COLO668 (cell line): ENCODE data around the gene ATP5ME.
A peak's percentile ranks its signal among the peaks of the same experiment; 100 is the strongest.
"Not testable (repeated sequence)": the region's sequence is repeated elsewhere in the genome, so short reads cannot be mapped to it uniquely, and the experiment has no call there.

ENCODE experiments used
- DNase-seq: peaks from one replicate; lab custom pipeline; 2025; ENCODE audit not compliant: unreplicated experiment; lab: John Stamatoyannopoulos, UW

ATP5ME gene, protein sequence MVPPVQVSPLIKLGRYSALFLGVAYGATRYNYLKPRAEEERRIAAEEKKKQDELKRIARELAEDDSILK

DNA sequence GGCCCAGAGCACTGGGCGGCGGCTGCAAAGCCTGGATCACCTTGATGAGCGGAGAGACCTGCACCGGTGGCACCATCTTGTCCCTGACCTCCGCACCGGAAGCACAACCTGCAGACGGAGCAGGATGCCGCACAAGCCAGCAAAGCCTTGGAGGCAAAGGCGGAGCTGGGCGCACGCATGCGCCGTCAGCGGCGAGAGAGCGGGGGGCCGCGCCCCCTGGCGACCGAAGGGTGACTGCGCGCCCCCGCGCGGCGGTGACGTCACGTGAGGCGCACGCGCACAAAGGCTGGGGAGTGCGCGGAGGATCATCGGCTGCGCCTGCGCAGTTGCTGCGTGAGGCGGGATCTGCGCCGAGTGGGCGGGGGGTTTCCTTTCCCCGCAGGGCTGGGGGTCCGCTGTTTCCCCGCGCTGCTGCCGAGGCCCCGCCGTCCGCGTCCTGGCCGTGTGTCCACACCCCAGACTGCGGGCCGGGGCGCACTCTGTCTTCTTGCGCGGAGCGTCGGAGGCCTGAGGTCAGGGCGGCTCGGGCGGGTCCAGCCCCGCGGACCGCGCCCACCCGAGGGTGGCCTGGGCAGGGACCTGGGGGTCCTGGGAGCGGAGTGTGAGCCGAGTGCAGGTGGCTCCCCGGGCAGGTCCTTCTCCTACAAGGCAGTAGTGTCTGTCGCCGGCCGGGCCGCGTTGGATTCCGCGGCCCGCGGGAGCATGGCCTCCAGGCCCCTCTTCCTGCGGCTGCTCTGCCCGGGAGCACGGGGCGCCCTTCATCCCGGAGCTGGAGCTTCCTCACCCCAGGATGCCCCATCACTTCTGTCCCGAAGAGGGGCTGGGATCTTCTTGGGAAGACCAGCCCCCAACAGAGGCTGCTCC lies at the start of gene ATP5ME, which contains the start of gene MYL5:
Gene ATP5ME, minus strand, starts transcription at position 105 of the 864 bp plus-strand sequence. Its CDS starts 29 bp downstream, at position 76.
Gene MYL5, plus strand, starts transcription at position 371 of the 864 bp plus-strand sequence. CDS start 3,485 bp downstream, outside the sequence.
- peak; percentile 97 for DNase-seq

DNA sequence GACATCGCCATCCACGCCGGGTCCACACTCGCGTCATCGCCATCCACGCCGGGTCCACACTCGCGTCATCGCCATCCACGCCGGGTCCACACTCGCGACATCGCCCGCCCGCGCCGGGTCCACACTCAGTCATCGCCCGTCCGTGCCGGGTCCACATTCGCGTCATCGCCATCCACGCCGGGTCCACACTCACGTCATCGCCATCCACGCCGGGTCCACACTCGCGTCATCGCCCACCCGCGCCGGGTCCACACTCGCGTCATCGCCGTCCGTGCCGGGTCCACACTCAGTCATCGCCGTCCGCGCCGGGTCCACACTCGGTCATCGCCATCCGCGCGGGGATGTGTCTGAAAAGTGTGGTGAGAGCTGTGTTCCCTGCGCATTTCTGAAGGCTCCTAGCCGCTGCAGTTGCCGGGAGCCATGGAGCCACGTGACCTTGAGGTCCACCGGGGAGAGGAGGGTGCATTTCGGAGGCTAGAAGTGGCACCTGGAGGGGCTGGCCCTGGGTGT lies 48.8 kb upstream of the ATP5ME start:
- no peak for DNase-seq

DNA sequence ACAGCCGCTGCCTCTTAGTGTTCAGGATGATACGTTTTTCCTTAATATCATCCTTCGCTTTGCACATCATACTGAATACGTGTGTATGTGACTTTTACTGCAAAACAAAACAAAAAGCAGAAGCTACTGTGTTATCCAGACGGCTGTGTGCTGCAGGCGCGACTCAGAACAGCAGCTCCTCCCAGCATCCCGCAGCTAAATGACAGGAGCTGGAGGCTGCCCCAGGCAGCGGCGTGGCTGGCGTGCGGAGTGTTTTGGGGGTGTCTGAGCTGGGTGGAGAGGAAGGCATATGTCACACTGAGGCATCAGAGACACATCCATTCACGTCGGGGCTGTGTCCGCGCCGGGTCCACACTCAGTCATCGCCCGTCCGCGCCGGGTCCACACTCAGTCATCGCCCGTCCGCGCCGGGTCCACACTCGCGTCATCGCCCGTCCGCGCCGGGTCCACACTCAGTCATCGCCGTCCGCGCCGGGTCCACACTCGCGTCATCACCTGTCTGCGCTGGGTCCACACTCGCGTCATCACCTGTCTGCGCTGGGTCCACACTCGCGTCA lies 48.2 kb upstream of the ATP5ME start:
- no peak for DNase-seq

DNA sequence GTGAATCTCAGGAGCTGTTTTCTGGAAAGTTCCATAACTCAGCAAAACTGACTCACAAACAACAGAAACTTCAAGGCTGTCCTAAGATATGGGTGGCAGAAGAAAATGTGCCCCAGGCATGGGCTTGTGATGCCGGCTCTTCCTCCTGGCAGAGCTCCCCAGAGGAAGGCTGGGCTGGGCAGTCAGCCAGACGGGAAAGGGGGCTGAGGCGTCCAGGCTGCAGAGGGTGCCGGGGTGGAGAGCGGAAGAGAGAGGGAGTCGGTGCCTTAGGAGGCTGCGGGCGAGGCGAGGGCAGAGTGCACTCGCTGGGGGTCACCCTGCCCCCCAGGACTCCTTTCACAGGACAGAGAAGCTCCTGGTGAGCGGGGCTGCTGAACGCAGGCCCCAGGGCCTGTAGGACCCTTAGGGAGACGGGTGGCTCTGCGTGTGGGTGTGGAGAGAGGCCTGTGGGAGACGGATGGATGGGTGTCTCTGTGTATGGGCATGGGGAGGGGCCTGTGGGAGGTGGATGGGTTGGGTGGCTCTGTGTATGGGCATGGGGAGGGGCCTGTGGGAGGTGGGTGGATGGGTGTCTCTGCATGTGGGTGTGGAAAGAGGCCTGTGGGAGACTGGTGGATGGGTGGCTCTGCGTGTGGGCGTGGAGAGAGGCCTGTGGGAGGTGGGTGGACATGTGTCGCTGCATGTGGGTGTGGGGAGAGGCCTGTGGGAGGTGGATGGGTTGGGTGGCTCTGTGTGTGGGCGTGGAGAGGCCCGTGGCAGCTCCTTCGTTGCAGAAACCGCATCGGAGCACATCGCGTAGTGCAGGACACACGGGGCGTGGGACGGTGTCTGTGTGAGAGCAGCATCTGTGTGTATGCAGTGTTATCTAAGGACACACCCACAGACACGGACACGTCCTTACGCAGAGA lies 47.4 kb upstream of the ATP5ME start:
- no peak for DNase-seq

DNA sequence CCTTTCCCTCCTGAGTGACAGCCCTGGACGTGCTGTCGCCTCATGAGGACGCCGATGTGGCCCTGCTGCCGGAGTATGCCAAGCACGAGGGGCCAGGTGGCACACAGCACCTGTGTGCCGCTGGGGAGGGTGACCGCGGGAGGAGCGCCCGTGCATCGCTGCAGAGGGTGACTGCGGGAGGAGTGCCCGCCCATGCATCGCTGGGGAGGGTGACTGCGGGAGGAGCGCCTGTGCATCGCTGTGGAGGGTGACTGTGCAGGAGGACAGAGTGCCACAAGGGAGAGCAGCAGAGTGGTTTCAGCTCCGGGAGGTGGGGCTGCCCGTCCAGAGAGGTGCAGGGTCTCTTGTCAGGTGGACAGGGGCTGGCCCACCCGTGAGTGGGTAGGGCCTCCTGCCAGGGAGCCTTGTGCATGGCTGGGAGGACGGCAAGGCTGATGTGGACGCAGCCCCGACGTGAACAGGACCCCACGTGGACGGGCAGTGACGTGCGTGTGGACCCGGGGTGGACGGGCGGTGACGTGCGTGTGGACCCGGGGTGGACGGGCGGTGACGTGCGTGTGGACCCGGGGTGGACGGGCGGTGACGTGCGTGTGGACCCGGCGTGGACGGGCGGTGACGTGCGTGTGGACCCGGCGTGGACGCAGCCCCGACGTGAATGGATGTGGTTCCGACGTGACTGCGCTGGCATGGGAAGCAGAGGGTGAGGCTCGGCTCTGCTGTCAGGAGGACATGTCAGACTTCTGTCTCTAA lies 46.2 kb upstream of the ATP5ME start:
- no peak for DNase-seq

DNA sequence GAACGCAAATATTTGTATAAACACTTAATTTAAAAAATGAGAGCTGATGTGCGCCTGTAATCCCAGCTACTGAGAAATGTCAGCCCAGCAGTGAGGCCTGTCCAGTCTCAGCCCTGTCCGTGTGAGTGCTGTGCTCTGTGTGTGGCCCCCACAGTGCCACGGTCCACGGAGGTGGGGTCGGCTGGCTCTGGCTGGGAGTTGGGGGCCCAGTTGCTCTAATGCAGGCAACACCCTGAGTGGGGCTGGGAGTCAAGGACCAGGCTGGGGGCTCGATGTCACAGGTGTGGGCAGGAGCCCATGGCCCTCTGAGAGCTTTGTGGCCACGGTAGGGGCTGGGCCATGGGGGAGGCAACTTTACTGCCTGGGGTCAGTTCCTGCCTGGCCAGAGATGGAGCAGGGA lies 44.4 kb upstream of the ATP5ME start:
- no peak for DNase-seq

DNA sequence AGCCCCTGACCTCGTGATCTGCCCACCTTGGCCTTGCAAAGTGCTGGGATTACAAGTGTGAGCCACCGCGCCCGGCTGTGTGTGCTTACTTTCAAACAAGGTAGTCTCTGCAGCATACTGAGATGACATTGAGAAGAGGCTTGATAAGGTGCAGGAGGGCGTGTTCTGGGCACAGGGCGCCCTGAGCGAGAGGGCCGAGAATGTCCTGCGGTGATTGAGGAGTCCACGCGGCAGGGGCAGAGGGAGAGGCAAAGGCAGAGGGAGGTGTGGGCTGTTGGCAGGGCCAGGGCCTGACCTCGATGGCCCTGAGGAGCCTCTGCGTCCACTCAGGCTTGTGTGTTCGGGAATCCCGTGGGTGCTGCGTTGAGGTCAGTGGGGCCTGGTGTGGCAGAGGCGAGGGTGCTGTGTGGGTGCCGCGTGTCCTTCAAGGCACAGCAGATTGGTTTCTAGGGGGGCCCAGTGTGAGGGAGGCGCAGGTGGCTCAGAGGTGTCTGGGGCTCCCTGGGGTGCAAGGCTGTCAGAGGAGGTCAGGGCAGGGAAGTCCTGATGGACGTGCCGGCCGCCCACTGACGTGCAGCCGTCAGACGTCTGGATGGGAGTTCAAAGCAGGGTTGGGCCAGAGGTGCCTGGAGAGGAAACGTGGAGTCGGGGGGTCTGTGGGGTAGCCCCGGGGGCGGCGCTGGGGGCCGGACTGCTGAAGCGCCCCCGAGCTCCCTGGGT lies 43.7 kb upstream of the ATP5ME start:
- DNase-seq = no peak

DNA sequence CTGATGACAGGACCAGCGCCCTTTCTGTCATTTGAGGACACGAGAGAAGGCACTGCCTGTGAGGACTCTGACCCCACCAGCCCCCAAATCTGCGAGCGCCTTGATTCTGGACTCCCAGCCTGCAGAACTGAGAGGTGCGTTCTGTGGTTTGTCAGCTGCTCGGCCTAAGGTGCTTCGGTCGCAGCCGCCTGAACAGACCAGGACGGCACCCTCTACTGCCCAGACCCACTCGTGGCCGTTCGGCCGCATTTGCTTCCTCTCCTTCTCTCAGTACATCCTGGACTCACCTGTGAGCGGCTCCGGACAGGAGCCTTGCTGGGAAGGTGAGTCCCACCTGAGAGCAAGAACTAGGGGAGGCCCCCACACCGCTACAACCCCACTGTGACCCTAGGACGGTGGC lies 40.0 kb upstream of the ATP5ME start:
- no peak for DNase-seq

DNA sequence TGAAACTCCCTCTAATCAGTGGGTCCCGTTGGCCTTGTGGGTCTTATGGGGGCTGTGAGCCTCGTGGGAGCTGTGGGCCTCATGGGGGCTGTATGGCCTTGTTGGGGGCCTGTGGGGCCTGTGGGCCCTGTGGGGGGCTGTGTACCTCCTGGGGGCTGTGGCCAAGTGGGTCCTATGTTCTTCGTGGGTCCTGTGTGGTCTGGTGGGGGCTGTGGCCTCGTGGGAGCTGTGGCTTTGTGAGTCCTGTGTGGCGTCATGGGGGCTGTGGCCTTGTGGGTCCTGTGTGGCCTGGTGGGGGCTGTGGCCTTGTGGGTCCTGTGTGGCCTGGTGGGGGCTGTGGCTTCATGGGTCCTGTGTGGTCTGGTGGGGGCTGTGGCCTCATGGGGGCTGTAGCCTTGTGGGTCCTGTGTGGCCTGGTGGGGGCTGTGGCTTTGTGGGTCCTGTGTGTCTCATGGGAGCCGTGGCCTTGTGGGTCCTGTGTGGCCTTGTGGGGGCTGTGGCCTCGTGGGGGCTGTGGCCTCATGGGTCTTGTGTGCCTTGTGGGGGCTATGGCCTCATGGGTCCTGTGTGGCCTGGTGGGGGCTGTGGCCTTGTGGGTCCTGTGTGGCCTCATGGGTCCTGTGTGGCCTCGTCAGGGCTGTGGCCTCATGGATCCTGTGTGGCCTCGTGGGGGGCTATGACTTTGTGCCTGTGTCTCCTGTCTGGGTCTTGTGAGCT lies 39.0 kb upstream of the ATP5ME start:
- DNase-seq = no peak

DNA sequence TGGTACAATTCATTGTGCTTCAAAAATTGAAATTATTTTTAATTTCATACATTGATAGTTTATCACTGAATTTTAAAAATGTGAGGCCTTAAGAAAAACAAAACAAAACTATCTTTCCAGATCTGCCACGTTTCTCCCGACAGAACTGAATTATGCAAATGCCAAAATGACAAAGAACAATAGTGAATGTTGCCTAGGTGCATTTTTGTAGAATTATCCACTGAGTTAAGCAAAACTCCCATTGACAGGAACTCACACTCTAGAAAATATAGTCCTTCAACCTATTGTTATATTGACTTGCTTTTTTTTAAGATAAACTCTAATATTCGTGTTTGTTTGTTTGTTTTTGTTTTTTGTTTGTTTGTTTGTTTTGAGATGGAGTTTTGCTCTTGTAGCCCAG lies 38.0 kb upstream of the ATP5ME start:
- no peak for DNase-seq

DNA sequence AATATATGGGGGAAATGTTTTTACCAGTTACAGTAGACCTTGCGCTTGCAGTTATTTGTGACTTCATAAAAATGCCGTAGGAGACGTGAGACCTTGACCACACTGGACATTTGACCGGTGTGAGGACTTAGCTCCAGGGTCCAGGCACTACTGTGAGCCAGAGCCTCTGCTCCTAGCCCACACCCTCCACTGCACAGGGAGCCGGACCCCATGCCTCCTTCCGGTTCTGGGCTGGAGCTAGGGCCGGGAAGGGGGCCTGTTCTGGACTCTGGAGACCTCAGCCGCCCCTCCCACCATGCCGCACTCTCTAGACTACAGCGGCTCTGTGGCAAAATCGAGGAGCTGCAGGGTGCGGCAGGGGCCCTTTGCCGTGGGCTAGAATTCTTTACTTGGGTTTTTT lies 36.8 kb upstream of the ATP5ME start:
- DNase-seq = no peak

DNA sequence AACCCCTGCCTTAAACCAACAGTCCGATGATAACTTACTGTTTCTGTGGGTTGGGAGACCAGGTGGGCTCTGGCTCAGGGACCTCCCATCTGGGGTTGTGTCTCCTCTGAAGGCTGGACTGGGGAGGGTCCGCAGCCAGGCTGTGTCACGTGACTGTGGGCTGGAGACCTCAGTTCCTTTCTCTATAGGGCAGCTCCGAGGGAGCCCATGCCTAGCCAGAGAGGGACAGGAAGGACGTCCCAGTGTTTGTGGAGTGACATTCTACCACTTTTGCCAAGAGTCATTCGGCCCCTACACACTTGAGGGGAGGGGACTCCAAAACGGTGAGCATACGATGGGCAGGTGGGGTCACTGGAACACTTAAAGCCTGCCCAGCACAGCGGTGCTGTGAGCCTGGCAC lies 36.0 kb upstream of the ATP5ME start:
- DNase-seq = no peak

DNA sequence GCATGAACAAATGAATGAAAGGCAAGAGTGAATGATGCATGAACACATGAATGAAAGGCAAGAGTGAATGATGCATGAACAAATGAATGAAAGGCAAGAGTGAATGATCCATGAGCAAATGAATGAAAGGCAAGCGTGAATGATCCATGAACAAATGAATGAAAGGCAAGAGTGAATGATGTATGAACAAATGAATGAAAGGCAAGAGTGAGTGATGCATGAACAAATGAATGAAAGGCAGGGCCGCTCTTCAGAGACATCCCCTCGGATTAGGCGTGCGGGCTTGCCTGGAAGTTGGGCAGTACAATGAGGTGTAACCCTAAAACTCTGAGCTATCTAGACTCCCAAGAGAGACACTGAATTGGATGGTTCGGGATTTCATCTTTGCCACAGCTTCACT lies 35.3 kb upstream of the ATP5ME start:
- DNase-seq = no peak

DNA sequence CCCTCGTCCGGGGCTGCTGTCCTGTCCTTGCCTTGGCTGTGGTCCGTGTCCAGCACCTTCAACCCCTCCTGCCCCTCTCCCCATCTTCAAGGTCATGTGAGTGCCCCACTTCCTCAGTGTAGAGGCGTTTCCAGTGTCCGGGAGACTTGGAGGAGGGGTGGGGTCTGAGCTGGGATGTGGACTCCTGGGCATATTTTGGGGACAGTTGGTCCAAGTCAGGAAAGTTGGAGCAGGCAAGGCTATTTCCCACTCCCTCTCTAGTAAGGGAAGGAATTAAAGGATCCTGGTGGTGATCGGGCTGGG lies 34.5 kb upstream of the ATP5ME start:
- DNase-seq = no peak

DNA sequence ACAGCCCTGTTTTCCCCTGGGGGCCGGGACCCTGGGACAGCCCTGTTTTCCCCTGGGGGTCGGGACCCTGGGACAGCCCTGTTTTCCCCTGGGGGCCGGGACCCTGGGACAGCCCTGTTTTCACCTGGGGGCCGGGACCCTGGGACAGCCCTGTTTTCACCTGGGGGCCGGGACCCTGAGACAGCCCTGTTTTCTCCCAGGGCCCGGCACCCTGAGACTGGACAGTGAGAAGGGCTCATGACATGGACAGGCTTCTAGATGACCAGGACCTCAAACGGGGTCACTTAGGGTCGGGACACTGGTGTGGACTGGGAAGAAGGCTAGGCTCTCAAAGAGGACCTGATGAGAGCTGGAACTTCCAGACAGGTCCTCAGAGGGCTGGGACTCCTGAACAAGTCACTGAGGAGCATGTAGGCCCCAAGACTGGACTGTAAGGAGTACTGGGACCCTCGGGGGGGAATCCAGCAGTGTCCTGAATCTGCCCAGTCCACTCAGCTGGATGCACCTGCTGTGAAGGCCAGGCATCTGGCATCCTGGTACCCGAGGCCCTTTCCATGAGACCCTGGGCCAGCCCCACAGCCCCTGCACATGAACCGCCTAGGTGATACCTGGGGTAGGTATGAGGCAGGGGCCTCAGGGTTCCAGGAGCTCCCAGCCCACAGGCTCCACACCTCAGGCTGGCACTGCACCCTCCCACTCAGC lies 34.0 kb upstream of the ATP5ME start:
- no peak for DNase-seq

DNA sequence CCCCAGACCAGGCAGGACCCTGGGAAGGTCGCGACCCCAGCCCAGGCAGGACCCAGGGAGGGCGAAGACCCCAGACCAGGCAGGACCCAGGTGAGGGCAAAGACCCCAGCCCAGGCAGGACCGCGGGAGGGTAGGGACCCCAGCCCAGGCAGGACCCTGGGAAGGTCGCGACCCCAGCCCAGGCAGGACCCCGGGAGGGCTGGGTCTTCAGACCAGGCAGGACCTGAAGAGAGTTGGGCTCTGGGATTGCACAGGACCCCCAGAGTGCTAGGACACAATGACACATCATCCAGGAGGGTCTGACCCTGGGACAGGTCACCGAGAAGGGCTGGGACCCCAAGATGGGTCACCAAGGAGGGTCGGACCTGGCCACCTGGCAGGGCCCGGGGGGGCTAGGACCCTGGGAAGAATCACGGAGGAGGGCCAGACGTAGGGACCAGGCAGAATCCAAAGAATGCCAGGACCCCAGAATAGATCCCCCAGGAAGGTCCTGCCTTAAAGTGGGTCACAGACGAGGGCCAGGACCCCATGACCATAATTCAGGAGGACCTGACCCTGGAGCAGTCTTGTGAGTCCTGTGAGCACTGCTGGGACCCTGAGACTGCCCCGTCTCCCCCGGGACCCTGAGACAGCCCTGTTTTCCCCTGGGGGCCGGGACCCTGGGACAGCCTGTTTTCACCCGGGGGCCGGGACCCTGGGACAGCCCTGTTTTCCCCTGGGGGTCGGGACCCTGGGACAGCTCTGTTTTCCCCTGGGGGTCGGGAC lies 32.9 kb upstream of the ATP5ME start:
- no peak for DNase-seq

DNA sequence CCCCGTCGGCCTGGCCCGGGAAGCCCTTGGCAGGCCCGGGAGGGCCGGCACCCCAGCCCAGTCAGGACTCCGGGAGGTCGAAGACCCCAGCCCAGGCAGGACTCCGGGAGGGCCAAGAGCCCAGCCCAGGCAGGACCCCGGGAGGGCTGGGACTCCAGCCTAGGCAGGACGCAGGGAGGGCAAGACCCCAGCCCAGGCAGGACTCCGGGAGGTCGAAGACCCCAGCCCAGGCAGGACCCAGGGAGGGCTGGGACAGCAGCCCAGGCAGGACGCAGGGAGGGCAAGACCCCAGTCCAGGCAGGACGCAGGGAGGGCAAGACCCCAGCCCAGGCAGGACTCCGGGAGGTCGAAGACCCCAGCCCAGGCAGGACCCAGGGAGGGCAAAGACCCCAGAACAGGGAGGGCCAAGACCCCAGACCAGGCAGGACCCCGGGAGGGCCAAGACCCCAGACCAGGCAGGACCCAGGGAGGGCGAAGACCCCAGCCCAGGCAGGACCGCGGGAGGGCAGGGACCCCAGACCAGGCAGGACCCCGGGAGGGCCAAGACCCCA lies 32.1 kb upstream of the ATP5ME start:
- DNase-seq = not testable (repeated sequence)
